ENCODE results near the gene MAML3.

GRCh38 chr4:139843641-139844040 is 310.3 kb downstream of the MAML3 start:
- TF ChIP-seq CTCF (IDR thresholded peaks at IDR 0.05; ENCODE audit: insufficient read depth, low read length) (no peak), SPI1 (IDR thresholded peaks at IDR 0.05; ENCODE audit: borderline replicate concordance, low read depth) (no peak), POLR2AphosphoS5 (IDR thresholded peaks at IDR 0.05; ENCODE audit: low read depth) (no peak)

Measured in HL-60 (cell line).